HepG2 (cell line): ENCODE measurements around the gene WNT3. TPM values are rescaled to one million over a fixed set of nuclear protein-coding genes. Genes with fewer than 3 reads are reported as not detected.

Experiments
- FOXK1 ChIP-seq: sonication (generic); formaldehyde crosslinking; IDR thresholded peaks from 2 replicates; pipeline ENCODE4 v1.4.0; 2020; ENCODE audit warnings: low read depth, missing genetic modification reagents, borderline replicate concordance
- HIVEP1 ChIP-seq: sonication (generic); formaldehyde crosslinking; IDR thresholded peaks from 2 replicates; pipeline ENCODE4 v1.4.0; 2020; ENCODE audit warnings: mild to moderate bottlenecking, missing genetic modification reagents
- MTF2 ChIP-seq: sonication (generic); formaldehyde crosslinking; IDR thresholded peaks from 2 replicates; pipeline ENCODE4 v1.5.0; 2020; ENCODE audit warnings: missing genetic modification reagents, borderline replicate concordance
- ONECUT2 ChIP-seq: sonication (generic); formaldehyde crosslinking; IDR thresholded peaks from 2 replicates; pipeline ENCODE4 v1.4.0; 2020; ENCODE audit warnings: missing genetic modification reagents
- TAF1 ChIP-seq: sonication (generic); formaldehyde crosslinking; IDR thresholded peaks from 2 replicates; pipeline ENCODE4 v1.4.0; 2020; ENCODE audit warnings: missing genetic modification reagents
- TMF1 ChIP-seq: sonication (generic); formaldehyde crosslinking; IDR thresholded peaks from 2 replicates; pipeline ENCODE4 v1.8.1; 2022; ENCODE audit warnings: low read depth, missing genetic modification reagents
- TRIM24 ChIP-seq: sonication (generic); formaldehyde crosslinking; IDR thresholded peaks from 2 replicates; pipeline ENCODE4 v1.8.0; 2022; ENCODE audit warnings: mild to moderate bottlenecking, missing genetic modification reagents
- ZNF138 ChIP-seq: sonication (generic); formaldehyde crosslinking; IDR thresholded peaks from 2 replicates; pipeline ENCODE4 v1.5.0; 2020; ENCODE audit warnings: mild to moderate bottlenecking, low read depth, missing genetic modification reagents
- ZNF382 ChIP-seq: sonication (generic); formaldehyde crosslinking; IDR thresholded peaks from 2 replicates; pipeline ENCODE4 v1.5.0; 2020; ENCODE audit warnings: missing genetic modification reagents, mild to moderate bottlenecking, borderline replicate concordance
- ZNF547 ChIP-seq: sonication (generic); formaldehyde crosslinking; IDR thresholded peaks from 2 replicates; pipeline ENCODE4 v1.5.1; 2020; ENCODE audit warnings: mild to moderate bottlenecking, missing genetic modification reagents
- ZNF879 ChIP-seq: sonication (generic); formaldehyde crosslinking; IDR thresholded peaks from 2 replicates; pipeline ENCODE4 v1.8.1; 2023; ENCODE audit warnings: missing genetic modification reagents
- polyA plus RNA-seq, 8 experiments: library from polyadenylated mRNA; depleted of rRNA in 3 of 8; stranded (reverse) in 7 of 8; unstranded in 1 of 8; fragments of >200 nt; fragmentation: Illumina TruSeq in 4 of 8; extraction: Trizol in 4 of 8; gene quantifications; 2 replicates each; pipeline versions ENCODE4 v1.2.1 to v1.2.3, GENCODE V29; 2011 to 2016; ENCODE audit warnings: low read depth in 4 of 8, missing spikeins in 1 of 8, mixed read lengths in 1 of 8; ENCODE audit not compliant: insufficient read depth in 1 of 8
- total RNA-seq, 5 experiments: library from RNA; depleted of rRNA; stranded (reverse); fragments of >200 nt; fragmentation: Illumina TruSeq; extraction: Trizol; gene quantifications; 2 replicates each; pipeline ENCODE4 v1.2.3, GENCODE V29; 2016; ENCODE audit warnings: low read depth in 1 of 5
- TF ChIP-seq, protein P1 (sequence below): IDR thresholded peaks from 2 replicates; pipeline ENCODE4 v1.6.1; 2016; ENCODE audit warnings: low read depth, missing genetic modification reagents, missing compliant biosample characterization
- TF ChIP-seq, protein P2 (sequence below): sonication (generic); formaldehyde crosslinking; IDR thresholded peaks from 2 replicates; pipeline ENCODE4 v1.4.0; 2020; ENCODE audit warnings: missing genetic modification reagents
- TF ChIP-seq, protein P3 (sequence below): sonication (generic); formaldehyde crosslinking; IDR thresholded peaks from 2 replicates; pipeline ENCODE4 v1.5.0; 2020; ENCODE audit warnings: mild to moderate bottlenecking, missing genetic modification reagents

Gene WNT3
- total and polyA plus RNA-seq, 2 of the 13 experiments (the other 11 are each of a cell fraction or from before 2014, with no cell fraction given), result 8.5 to 10.3 TPM

GRCh38 chr17:46833840-46834208 lies 15.3 kb upstream of the WNT3 start (continued):
- TF ChIP-seq, protein P1, sequence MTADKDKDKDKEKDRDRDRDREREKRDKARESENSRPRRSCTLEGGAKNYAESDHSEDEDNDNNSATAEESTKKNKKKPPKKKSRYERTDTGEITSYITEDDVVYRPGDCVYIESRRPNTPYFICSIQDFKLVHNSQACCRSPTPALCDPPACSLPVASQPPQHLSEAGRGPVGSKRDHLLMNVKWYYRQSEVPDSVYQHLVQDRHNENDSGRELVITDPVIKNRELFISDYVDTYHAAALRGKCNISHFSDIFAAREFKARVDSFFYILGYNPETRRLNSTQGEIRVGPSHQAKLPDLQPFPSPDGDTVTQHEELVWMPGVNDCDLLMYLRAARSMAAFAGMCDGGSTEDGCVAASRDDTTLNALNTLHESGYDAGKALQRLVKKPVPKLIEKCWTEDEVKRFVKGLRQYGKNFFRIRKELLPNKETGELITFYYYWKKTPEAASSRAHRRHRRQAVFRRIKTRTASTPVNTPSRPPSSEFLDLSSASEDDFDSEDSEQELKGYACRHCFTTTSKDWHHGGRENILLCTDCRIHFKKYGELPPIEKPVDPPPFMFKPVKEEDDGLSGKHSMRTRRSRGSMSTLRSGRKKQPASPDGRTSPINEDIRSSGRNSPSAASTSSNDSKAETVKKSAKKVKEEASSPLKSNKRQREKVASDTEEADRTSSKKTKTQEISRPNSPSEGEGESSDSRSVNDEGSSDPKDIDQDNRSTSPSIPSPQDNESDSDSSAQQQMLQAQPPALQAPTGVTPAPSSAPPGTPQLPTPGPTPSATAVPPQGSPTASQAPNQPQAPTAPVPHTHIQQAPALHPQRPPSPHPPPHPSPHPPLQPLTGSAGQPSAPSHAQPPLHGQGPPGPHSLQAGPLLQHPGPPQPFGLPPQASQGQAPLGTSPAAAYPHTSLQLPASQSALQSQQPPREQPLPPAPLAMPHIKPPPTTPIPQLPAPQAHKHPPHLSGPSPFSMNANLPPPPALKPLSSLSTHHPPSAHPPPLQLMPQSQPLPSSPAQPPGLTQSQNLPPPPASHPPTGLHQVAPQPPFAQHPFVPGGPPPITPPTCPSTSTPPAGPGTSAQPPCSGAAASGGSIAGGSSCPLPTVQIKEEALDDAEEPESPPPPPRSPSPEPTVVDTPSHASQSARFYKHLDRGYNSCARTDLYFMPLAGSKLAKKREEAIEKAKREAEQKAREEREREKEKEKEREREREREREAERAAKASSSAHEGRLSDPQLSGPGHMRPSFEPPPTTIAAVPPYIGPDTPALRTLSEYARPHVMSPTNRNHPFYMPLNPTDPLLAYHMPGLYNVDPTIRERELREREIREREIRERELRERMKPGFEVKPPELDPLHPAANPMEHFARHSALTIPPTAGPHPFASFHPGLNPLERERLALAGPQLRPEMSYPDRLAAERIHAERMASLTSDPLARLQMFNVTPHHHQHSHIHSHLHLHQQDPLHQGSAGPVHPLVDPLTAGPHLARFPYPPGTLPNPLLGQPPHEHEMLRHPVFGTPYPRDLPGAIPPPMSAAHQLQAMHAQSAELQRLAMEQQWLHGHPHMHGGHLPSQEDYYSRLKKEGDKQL (CRISPR knock-in tag), result no peak
- TF ChIP-seq TMF1, result no peak
- TF ChIP-seq ZNF382 (CRISPR knock-in tag), result no peak
- TF ChIP-seq, protein P2, sequence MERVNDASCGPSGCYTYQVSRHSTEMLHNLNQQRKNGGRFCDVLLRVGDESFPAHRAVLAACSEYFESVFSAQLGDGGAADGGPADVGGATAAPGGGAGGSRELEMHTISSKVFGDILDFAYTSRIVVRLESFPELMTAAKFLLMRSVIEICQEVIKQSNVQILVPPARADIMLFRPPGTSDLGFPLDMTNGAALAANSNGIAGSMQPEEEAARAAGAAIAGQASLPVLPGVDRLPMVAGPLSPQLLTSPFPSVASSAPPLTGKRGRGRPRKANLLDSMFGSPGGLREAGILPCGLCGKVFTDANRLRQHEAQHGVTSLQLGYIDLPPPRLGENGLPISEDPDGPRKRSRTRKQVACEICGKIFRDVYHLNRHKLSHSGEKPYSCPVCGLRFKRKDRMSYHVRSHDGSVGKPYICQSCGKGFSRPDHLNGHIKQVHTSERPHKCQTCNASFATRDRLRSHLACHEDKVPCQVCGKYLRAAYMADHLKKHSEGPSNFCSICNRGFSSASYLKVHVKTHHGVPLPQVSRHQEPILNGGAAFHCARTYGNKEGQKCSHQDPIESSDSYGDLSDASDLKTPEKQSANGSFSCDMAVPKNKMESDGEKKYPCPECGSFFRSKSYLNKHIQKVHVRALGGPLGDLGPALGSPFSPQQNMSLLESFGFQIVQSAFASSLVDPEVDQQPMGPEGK (CRISPR knock-in tag), result no peak
- TF ChIP-seq FOXK1 (CRISPR knock-in tag), result no peak
- TF ChIP-seq, protein P3, sequence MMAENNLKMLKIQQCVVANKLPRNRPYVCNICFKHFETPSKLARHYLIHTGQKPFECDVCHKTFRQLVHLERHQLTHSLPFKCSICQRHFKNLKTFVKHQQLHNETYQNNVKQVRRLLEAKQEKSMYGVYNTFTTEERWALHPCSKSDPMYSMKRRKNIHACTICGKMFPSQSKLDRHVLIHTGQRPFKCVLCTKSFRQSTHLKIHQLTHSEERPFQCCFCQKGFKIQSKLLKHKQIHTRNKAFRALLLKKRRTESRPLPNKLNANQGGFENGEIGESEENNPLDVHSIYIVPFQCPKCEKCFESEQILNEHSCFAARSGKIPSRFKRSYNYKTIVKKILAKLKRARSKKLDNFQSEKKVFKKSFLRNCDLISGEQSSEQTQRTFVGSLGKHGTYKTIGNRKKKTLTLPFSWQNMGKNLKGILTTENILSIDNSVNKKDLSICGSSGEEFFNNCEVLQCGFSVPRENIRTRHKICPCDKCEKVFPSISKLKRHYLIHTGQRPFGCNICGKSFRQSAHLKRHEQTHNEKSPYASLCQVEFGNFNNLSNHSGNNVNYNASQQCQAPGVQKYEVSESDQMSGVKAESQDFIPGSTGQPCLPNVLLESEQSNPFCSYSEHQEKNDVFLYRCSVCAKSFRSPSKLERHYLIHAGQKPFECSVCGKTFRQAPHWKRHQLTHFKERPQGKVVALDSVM (CRISPR knock-in tag), result peak; percentile 64; the same call in 1 of the 2 replicates
- no peak for TF ChIP-seq ZNF138 (CRISPR knock-in tag)
- TF ChIP-seq MTF2 (CRISPR knock-in tag), result 0 out of 2 replicates have a peak, but pooled peaks have one; percentile 4
- no peak for TF ChIP-seq TRIM24 (CRISPR knock-in tag)
- TF ChIP-seq ZNF547, result no peak
- TF ChIP-seq ONECUT2, result no peak
- no peak for TF ChIP-seq ZNF879 (CRISPR knock-in tag)
- TF ChIP-seq HIVEP1 (CRISPR knock-in tag), result no peak
- no peak for TF ChIP-seq TAF1 (CRISPR knock-in tag)
